Liver (tissue), 9 donors: ENCODE data around the gene RSBN1L. TPM values are rescaled to one million over a fixed set of nuclear protein-coding genes. Genes with fewer than 3 reads are reported as not detected.

Source experiments
- DNase-seq: peaks from one replicate; pipeline ENCODE4 v3.0.0-alpha.2; 2017; ENCODE audit warnings: low spot score
- H3K27ac ChIP-seq, 2 donors: one replicate each; pipeline ENCODE4 v1.7.0; 2013; ENCODE audit warnings: inconsistent platforms in 2 of 2, low read length in 2 of 2, control low read depth in 1 of 2, low read depth in 1 of 2, mild to moderate bottlenecking in 1 of 2
- H3K27me3 ChIP-seq, 4 donors: one replicate each; pipeline versions ENCODE4 v1.6.1 to v1.7.0; 2013; ENCODE audit warnings: low read length in 3 of 4, inconsistent platforms in 1 of 4, mild to moderate bottlenecking in 1 of 4, moderate library complexity in 1 of 4; ENCODE audit not compliant: control insufficient read depth in 4 of 4, insufficient read depth in 4 of 4
- H3K36me3 ChIP-seq, 4 donors: one replicate each; pipeline versions ENCODE4 v1.6.1 to v1.7.0; 2013; ENCODE audit warnings: low read length in 3 of 4, mild to moderate bottlenecking in 3 of 4, low read depth in 1 of 4, moderate library complexity in 1 of 4; ENCODE audit not compliant: control insufficient read depth in 4 of 4, insufficient read depth in 3 of 4
- H3K4me1 ChIP-seq, 4 donors: one replicate each; pipeline versions ENCODE4 v1.6.1 to v1.7.0; 2013; ENCODE audit warnings: low read length in 3 of 4, mild to moderate bottlenecking in 3 of 4, moderate library complexity in 1 of 4; ENCODE audit not compliant: control insufficient read depth in 4 of 4, insufficient read depth in 4 of 4
- H3K4me3 ChIP-seq, 3 donors: one replicate each; pipeline versions ENCODE4 v1.6.1 to v1.7.0; 2013; ENCODE audit warnings: low read length in 3 of 3, control low read depth in 1 of 3, low read depth in 1 of 3, mild to moderate bottlenecking in 1 of 3
- H3K9ac ChIP-seq, 2 donors: one replicate each; pipeline ENCODE4 v1.7.0; 2013; ENCODE audit warnings: low read length in 2 of 2, mild to moderate bottlenecking in 2 of 2, moderate library complexity in 2 of 2, control low read depth in 1 of 2, low read depth in 1 of 2
- H3K9me3 ChIP-seq, 4 donors: one replicate each; pipeline versions ENCODE4 v1.6.1 to v1.7.0; 2013; ENCODE audit warnings: low read length in 3 of 4; ENCODE audit not compliant: control insufficient read depth in 4 of 4
- CTCF ChIP-seq: fragments of 150-350 bp; IDR thresholded peaks from 2 replicates; pipeline ENCODE4 v1.5.1; 2017; ENCODE audit warnings: improper control_type of control experiment, low read depth, low read length; ENCODE audit not compliant: missing input control
- EGR1 ChIP-seq, 2 donors: IDR thresholded peaks; 2 replicates each; pipeline ENCODE4 v1.6.1; 2016 to 2018; ENCODE audit warnings: antibody characterized with exemption in 2 of 2, low read depth in 2 of 2
- FOXA1 ChIP-seq: IDR thresholded peaks from 2 replicates; pipeline ENCODE4 v1.6.1; 2016; ENCODE audit warnings: antibody characterized with exemption
- FOXA2 ChIP-seq: IDR thresholded peaks from 2 replicates; pipeline ENCODE4 v1.6.1; 2016; ENCODE audit warnings: antibody characterized with exemption
- GABPA ChIP-seq, 2 donors: IDR thresholded peaks in 1 of 2; conservative IDR thresholded peaks in 1 of 2; 2 replicates each; pipeline ENCODE4 v1.6.1; 2016; ENCODE audit warnings: antibody characterized with exemption in 2 of 2, mild to moderate bottlenecking in 1 of 2, moderate library complexity in 1 of 2
- HNF4A ChIP-seq, 2 donors: conservative IDR thresholded peaks; 2 replicates each; pipeline ENCODE4 v1.6.1; 2016; ENCODE audit warnings: antibody characterized with exemption in 2 of 2, mild to moderate bottlenecking in 2 of 2
- JUND ChIP-seq, 2 donors: IDR thresholded peaks; 2 replicates each; pipeline ENCODE4 v1.6.1; 2016; ENCODE audit warnings: antibody characterized with exemption in 2 of 2
- RAD21 ChIP-seq, 2 donors: IDR thresholded peaks; 2 replicates each; pipeline ENCODE4 v1.6.1; 2016; ENCODE audit warnings: antibody characterized with exemption in 2 of 2, mild to moderate bottlenecking in 2 of 2
- RXRA ChIP-seq, 2 donors: IDR thresholded peaks; 2 replicates each; pipeline ENCODE4 v1.6.1; 2017 to 2018; ENCODE audit warnings: antibody characterized with exemption in 2 of 2, mild to moderate bottlenecking in 1 of 2
- SP1 ChIP-seq: IDR thresholded peaks from 2 replicates; pipeline ENCODE4 v1.6.1; 2018; ENCODE audit warnings: antibody characterized with exemption, mild to moderate bottlenecking
- TAF1 ChIP-seq: conservative IDR thresholded peaks from 2 replicates; pipeline ENCODE4 v1.6.1; 2016; ENCODE audit warnings: antibody characterized with exemption, mild to moderate bottlenecking
- YY1 ChIP-seq: IDR thresholded peaks from 2 replicates; pipeline ENCODE4 v1.6.1; 2016; ENCODE audit warnings: antibody characterized with exemption, mild to moderate bottlenecking
- ZBTB33 ChIP-seq: IDR thresholded peaks from 2 replicates; pipeline ENCODE4 v1.6.1; 2016; ENCODE audit warnings: antibody characterized with exemption
- WGBS: extraction: QIAGEN DNeasy Blood & Tissue Kit; methylation state at CpG from one replicate; pipeline ENCODE4 v1.1.7; 2013; 5-methylcytosine and 5-hydroxymethylcytosine counted together
- polyA plus RNA-seq, 2 donors: library from polyadenylated mRNA; stranded (reverse) in 1 of 2; unstranded in 1 of 2; fragments of 200-250 nt in 1 of 2; fragments of >200 nt in 1 of 2; fragmentation: Nextera tagmentation in 1 of 2; extraction: Ambion mirVana in 1 of 2; gene quantifications; one replicate each; pipeline versions ENCODE4 v1.2.1 to v1.2.3, GENCODE V29; 2013 to 2015
- total RNA-seq, 2 donors: library from RNA; depleted of rRNA; stranded (reverse); fragments of >200 nt; gene quantifications; one replicate each; pipeline ENCODE4 v1.2.3, GENCODE V29; 2014
- TF ChIP-seq, protein P1 (sequence below): IDR thresholded peaks from 2 replicates; pipeline ENCODE4 v1.6.1; 2016; ENCODE audit warnings: antibody characterized with exemption
- donor health status: healthy.
- donor health status: healthy.
- donor health status: healthy.
- donor health status: healthy.
- donor health status: healthy.

Gene RSBN1L
- total and polyA plus RNA-seq, 4 donors: 3.3 to 23.4 (median 7.9) TPM

GRCh38 chr7:77738871-77739270 is 42.6 kb downstream of the RSBN1L start:
- TF ChIP-seq EGR1 (IDR thresholded peaks at IDR 0.05; ENCODE audit: low read depth in 2 of 2): no peak
- Histone ChIP-seq H3K4me1 (peaks cover 3 to 16% (median 6%) of the 10 kb centered on the region in 4 donors), H3K27ac (no peak overlapping the region), H3K36me3 (peaks cover 0 to 10% (median 1%) of the 10 kb centered on the region in 4 donors), H3K4me3 (no peak overlapping the region), H3K9me3 (no peaks in the 10 kb centered on the region), H3K27me3 (no peaks in the 10 kb centered on the region), H3K9ac (no peak overlapping the region)
- 92% methylated on average over 3 of the region's 3 CpGs for WGBS
- DNase-seq: no peak

GRCh38 chr7:77740257-77740656 is 44.0 kb downstream of the RSBN1L start:
- H3K36me3 ChIP-seq: peaks cover 0 to 10% (median 1%) of the 10 kb centered on the region in 4 donors
- WGBS: 22% methylated on average over 1 of the region's 1 CpG
- DNase-seq: no peak
- no peaks in the 10 kb centered on the region for H3K27me3 ChIP-seq
- H3K4me1 ChIP-seq: peaks cover 3 to 13% (median 6%) of the 10 kb centered on the region in 4 donors
- no peak overlapping the region for H3K9ac ChIP-seq
- no peak overlapping the region for H3K27ac ChIP-seq
- H3K4me3 ChIP-seq: no peak overlapping the region
- H3K9me3 ChIP-seq: no peaks in the 10 kb centered on the region
- TF ChIP-seq RAD21 (IDR thresholded peaks at IDR 0.05): peak in 1 of 2 donors; percentile 26
- TF ChIP-seq, protein P1, sequence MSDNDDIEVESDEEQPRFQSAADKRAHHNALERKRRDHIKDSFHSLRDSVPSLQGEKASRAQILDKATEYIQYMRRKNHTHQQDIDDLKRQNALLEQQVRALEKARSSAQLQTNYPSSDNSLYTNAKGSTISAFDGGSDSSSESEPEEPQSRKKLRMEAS: no peak
- TF ChIP-seq RXRA (IDR thresholded peaks at IDR 0.05): peak; percentile 70
- TF ChIP-seq YY1: peak; percentile 38
- no peak for TF ChIP-seq SP1
- peak; percentile 50 to 58 for TF ChIP-seq HNF4A (conservative IDR thresholded peaks at IDR 0.05)
- peak in 1 of 2 donors; percentile 66 for TF ChIP-seq JUND (IDR thresholded peaks at IDR 0.05)
- TF ChIP-seq GABPA (IDR thresholded peaks at IDR 0.05 in 1 of 2, conservative IDR thresholded peaks at IDR 0.05 in 1 of 2): no peak

- Histone ChIP-seq H3K36me3 (peaks cover 0 to 2% (median 0%) of the 10 kb centered on the region in 4 donors), H3K9ac (no peak overlapping the region), H3K4me3 (no peak overlapping the region), H3K27me3 (no peaks in the 10 kb centered on the region), H3K4me1 (peaks cover 9 to 22% (median 16%) of the 10 kb centered on the region in 4 donors), H3K9me3 (no peaks in the 10 kb centered on the region), H3K27ac (no peak overlapping the region)
- no peak for DNase-seq
- WGBS: 99% methylated on average over 1 of the region's 1 CpG
- no peak for TF ChIP-seq FOXA2
These were observed 47.3 kb downstream of the RSBN1L start for GRCh38 chr7:77743518-77743917.

DNA sequence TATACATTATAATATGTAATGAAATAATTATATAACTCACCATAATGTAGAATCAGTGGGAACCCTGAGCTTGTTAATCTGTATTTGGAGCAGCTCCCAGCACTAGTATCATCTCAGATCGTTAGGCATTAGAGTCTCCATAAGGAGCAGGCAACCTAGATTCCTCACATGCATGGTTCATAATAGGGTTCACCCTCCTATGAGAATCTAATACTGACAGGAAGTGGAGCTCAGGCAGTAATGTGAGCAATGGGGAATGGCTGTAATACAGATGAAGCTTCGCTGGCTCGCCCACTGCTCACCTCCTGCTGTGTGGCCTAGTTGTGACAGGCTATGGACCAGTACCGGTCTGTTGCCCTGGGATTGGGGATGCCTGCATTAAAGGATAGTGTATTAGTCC is 49.5 kb downstream of the RSBN1L start:
- TF ChIP-seq RXRA (IDR thresholded peaks at IDR 0.05): no peak
- no peak for TF ChIP-seq EGR1 (IDR thresholded peaks at IDR 0.05; ENCODE audit: low read depth in 2 of 2)
- TF ChIP-seq RAD21 (IDR thresholded peaks at IDR 0.05): no peak
- no peak for TF ChIP-seq ZBTB33
- TF ChIP-seq FOXA1: no peak
- TF ChIP-seq JUND (IDR thresholded peaks at IDR 0.05): no peak
- TF ChIP-seq CTCF: no peak
- TF ChIP-seq HNF4A (conservative IDR thresholded peaks at IDR 0.05): no peak
- no peak for TF ChIP-seq TAF1
- TF ChIP-seq SP1: no peak
- TF ChIP-seq, protein P1: no peak
- no peak for TF ChIP-seq FOXA2
- H3K9ac ChIP-seq: no peak overlapping the region
- WGBS: 96% methylated on average over 4 of the region's 4 CpGs
- H3K4me3 ChIP-seq: no peak overlapping the region
- H3K4me1 ChIP-seq: peaks cover 6 to 18% (median 12%) of the 10 kb centered on the region in 4 donors
- no peaks in the 10 kb centered on the region for H3K27me3 ChIP-seq
- no peaks in the 10 kb centered on the region for H3K9me3 ChIP-seq
- H3K27ac ChIP-seq: no peak overlapping the region
- no peak for DNase-seq
- H3K36me3 ChIP-seq: peaks cover 0 to 3% (median 2%) of the 10 kb centered on the region in 4 donors
